GM10266 (cell line): ENCODE measurements around the gene DNTTIP2.
A peak's percentile ranks its signal among the peaks of the same experiment; 100 is the strongest.
"Not testable (repeated sequence)": the region's sequence is repeated elsewhere in the genome, so short reads cannot be mapped to it uniquely, and the experiment has no call there.

Experiments used
- DNase-seq: peaks from one replicate; pipeline ENCODE4 v3.0.0; 2012; ENCODE audit errors: extremely low spot score
- CTCF ChIP-seq: IDR thresholded peaks from 2 replicates; pipeline ENCODE4 v1.5.1; 2012; ENCODE audit warnings: mild to moderate bottlenecking, low read depth; ENCODE audit not compliant: control insufficient read depth, insufficient read depth; ENCODE audit errors: missing control alignments

DNTTIP2 gene

DNA sequence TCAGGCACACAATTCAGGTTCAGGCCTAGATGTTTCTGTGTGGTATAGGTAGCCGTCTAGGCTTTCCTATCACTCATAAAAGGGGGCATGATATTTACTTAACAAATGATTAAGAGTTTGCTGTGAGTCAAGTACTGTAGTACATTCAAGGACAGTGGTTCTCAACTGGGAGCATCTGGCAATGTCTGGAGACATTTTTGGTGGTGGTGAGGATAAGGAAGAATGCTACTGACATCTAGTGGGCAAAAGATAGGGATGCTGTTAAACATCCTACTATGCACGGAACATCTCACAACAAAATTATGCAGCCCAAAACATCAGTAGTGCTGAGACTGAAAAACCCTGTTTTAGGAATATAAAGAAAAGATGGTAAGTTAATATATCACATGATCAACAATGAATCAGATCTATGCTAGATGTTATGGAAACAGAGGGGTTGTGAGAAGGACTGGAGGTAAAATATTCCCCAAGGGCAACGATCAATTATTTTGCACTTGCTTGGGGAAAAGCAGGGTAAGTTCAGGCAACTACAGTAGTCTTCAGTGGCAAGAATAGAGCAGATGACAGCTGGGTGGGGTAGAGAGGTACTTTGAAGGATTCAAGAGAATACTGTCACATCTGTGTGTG, 4.9 kb downstream of the DNTTIP2 start:
- DNase-seq = no peak
- TF ChIP-seq CTCF = peak; percentile 50

GRCh38 chr1:93871366-93871765, 7.6 kb downstream of the DNTTIP2 start:
- no peak for DNase-seq
- TF ChIP-seq CTCF = no peak

DNA sequence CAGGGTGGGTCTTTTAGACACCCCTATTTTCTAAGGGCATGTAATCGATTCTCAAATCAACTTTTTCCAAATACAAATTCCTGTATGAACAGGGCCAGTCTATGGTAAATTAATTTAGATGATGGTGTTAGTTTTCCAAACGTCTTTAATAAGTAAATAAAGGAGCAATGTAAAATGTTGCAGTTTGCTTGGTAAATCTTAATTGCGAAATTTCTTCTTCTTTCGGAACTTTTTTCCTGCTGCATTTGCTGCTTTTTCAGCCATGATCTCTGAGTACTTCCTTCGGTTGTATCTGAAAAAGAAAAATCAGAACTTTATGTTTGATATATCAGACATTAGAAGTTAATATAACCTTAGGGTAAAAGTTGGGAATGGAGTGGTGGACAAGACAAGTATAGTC, 9.4 kb downstream of the DNTTIP2 start:
- no peak for DNase-seq
- TF ChIP-seq CTCF = no peak

GRCh38 chr1:93868492-93868891, 10.5 kb downstream of the DNTTIP2 start:
- not testable (repeated sequence) for DNase-seq

DNA sequence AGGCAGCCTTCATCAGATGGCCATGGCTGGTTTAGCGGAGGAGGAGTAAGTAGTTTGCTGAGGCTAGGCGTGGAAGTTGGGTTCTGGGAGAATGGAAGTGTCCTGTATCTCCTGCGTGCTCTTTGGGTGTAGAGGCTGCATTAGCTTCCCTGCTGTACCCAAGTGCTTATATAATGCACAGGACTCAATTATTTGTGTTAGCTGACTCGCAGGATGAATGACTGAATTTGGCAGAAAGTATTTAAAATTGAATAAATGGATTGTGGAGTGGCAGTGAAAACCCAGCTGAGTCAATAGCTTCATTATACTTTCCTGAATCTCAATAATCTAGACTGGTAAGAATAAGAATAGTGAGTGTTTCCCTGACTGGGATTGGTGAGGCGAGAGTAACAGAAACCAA, 13.8 kb downstream of the DNTTIP2 start:
- no peak for TF ChIP-seq CTCF
- DNase-seq = no peak

DNA sequence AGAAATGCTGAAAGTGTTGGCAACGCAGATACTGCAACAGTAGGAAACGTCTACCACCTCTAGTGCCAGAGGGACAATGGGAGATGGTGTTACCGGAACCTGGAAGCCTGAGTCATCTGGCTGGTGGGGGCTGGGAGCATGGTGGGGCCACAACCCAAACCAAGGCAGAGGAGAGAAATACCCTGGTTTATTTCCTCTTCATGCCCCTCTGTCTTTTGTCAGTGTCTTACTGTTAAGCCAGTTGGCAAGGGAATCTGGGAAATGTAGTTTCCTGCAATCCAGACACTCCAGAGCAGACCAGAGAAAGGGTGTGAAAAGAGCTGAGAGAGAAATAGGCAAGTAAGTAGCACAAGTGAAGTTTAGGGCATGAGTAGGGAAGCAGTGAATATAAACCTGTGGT, 14.8 kb downstream of the DNTTIP2 start:
- no peak for DNase-seq
- TF ChIP-seq CTCF = no peak

DNA sequence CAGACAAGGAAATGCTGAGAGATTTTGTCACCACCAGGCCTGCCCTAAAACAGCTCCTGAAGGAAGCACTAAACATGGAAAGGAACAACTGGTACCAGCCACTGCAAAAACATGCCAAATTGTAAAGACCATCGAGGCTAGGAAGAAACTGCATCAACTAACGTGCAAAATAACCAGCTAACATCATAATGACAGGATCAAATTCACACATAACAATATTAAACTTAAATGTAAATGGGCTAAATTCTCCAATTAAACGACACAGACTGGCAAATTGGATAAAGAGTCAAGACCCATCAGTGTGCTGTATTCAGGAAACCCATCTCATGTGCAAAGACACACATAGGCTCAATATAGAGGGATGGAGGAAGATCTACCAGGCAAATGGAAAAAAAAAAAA, 21.4 kb downstream of the DNTTIP2 start:
- not testable (repeated sequence) for DNase-seq

GRCh38 chr1:93855983-93856382, 23.0 kb downstream of the DNTTIP2 start:
- not testable (repeated sequence) for DNase-seq

DNA sequence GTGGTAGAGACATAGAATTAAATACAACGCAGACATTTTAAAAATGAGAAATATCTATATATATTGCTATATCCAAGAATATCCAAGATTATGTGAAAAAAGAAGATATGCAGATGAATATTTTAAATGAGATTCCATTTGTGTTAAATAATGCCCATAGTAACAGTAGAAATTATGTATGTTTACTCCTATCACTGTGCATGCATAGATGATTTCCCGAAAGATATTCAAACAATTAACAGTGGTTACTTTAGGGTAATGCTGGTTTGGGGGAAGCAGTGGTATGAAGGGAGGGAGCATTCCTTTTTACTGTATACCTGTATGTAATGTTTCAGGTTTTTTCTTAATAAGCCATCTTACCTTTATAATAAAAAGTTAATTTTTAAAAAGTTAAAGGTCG, 25.1 kb downstream of the DNTTIP2 start:
- no peak for TF ChIP-seq CTCF
- no peak for DNase-seq
